HCT116 (cell line): ENCODE measurements around the gene PPFIA2. TPM values are rescaled to one million over a fixed set of nuclear protein-coding genes. Genes with fewer than 3 reads are reported as not detected.

ENCODE experiments used
- ATAC-seq: fragments of 200-7000 bp; cut with Tn5 transposase; 2 replicates; pipeline ENCODE4 v1.9.1; 2020; ENCODE audit warnings: mild to moderate bottlenecking, moderate library complexity
- BruUV-seq: library from RNA; stranded (reverse); fragments of 400-500 nt; replicated peaks from 2 replicates; lab custom pipeline; 2021; lab: Mats Ljungman, UMichigan
- CTCF ChIA-PET: fragments of 300-600 bp; sonication (Branson Sonifier 250); formaldehyde crosslinking; loops from one replicate; lab custom pipeline; 2021; ENCODE audit warnings: antibody characterized with exemption; lab: Charles Lee
- POLR2A ChIA-PET: fragments of 300-600, 350-600 bp; sonication (Branson Sonifier 250); formaldehyde crosslinking; loops from one replicate; lab custom pipeline; 2021; ENCODE audit warnings: antibody characterized with exemption; lab: Charles Lee
- RAD21 ChIA-PET, 2 experiments: fragments of 300-600 bp; sonication (Branson Sonifier 250); formaldehyde crosslinking; loops; one replicate each; lab custom pipeline; 2023; ENCODE audit warnings: low total read pairs in 2 of 2; ENCODE audit not compliant: uncharacterized antibody in 2 of 2, unreplicated experiment in 2 of 2, low non-redundant PET in 1 of 2; lab: Charles Lee
- DNase-seq: peaks from one replicate; pipeline ENCODE4 v3.0.0-alpha.2; 2010; ENCODE audit warnings: low read depth, low spot score
- H2AFZ ChIP-seq: fragments of 200-600 bp; shearing (Covaris generic), sonication (generic); 2 replicates; pipeline ENCODE4 v1.6.1; 2017; ENCODE audit warnings: low read depth, mixed run types, mixed read lengths, antibody characterized with exemption, low read length; ENCODE audit not compliant: poor library complexity, severe bottlenecking
- H3K27ac ChIP-seq: 2 replicates; pipeline ENCODE4 v1.5.1; 2012; ENCODE audit warnings: low read depth, low read length
- H3K27me3 ChIP-seq: fragments of 200-600 bp; sonication (generic); 2 replicates; pipeline ENCODE4 v1.6.1; 2016; ENCODE audit warnings: mixed run types, low read length, mixed read lengths; ENCODE audit not compliant: insufficient read depth
- H3K36me3 ChIP-seq, 2 experiments: fragments of 200-500 bp in 1 of 2; fragments of 200-600 bp in 1 of 2; sonication (Bioruptor generic) in 1 of 2; sonication (generic) in 1 of 2; 2 replicates each; pipeline versions ENCODE4 v1.5.1 to v1.6.1; 2014 to 2016; ENCODE audit warnings: low read length in 2 of 2, inconsistent platforms in 1 of 2, mixed read lengths in 1 of 2, mixed run types in 1 of 2; ENCODE audit not compliant: insufficient read depth in 2 of 2, control insufficient read depth in 1 of 2
- H3K4me1 ChIP-seq, 2 experiments: fragments of 200-600 bp in 1 of 2; sonication (generic) in 1 of 2; 2 replicates each; pipeline versions ENCODE4 v1.5.1 to v1.6.1; 2012 to 2017; ENCODE audit warnings: low read length in 2 of 2, inconsistent platforms in 1 of 2, mild to moderate bottlenecking in 1 of 2, mixed read lengths in 1 of 2, mixed run types in 1 of 2, moderate library complexity in 1 of 2; ENCODE audit not compliant: insufficient read depth in 2 of 2, control insufficient read depth in 1 of 2
- H3K4me2 ChIP-seq: fragments of 200-600 bp; sonication (generic); 2 replicates; pipeline ENCODE4 v1.6.1; 2017; ENCODE audit warnings: mixed run types, low read length, mixed read lengths
- H3K4me3 ChIP-seq, 2 experiments: fragments of 200-600 bp in 1 of 2; sonication (generic) in 1 of 2; replicated peaks in 1 of 2; 2 replicates each; pipeline ENCODE4 v1.5.1; 2011 to 2016; ENCODE audit warnings: low read length in 2 of 2, control low read depth in 1 of 2, low read depth in 1 of 2, mild to moderate bottlenecking in 1 of 2, mixed read lengths in 1 of 2, mixed run types in 1 of 2
- H3K79me2 ChIP-seq: fragments of 200-600 bp; sonication (generic); 2 replicates; pipeline ENCODE4 v1.6.1; 2017; ENCODE audit warnings: mild to moderate bottlenecking, mixed run types, low read length, moderate library complexity, mixed read lengths; ENCODE audit not compliant: insufficient read depth
- H3K9ac ChIP-seq: fragments of 200-600 bp; sonication (generic); 2 replicates; pipeline ENCODE4 v1.6.1; 2016; ENCODE audit warnings: low read length, mixed read lengths
- H3K9me2 ChIP-seq: fragments of 200-600 bp; sonication (generic), shearing (Covaris generic); 2 replicates; pipeline ENCODE4 v1.6.1; 2017; ENCODE audit warnings: mixed run types, mild to moderate bottlenecking, moderate library complexity; ENCODE audit not compliant: insufficient read depth
- H3K9me3 ChIP-seq, 2 experiments: fragments of 200-500 bp in 1 of 2; fragments of 200-600 bp in 1 of 2; sonication (Bioruptor generic) in 1 of 2; sonication (generic) in 1 of 2; 2 replicates each; pipeline ENCODE4 v1.6.1; 2014 to 2017; ENCODE audit warnings: low read length in 2 of 2, mixed read lengths in 2 of 2, inconsistent platforms in 1 of 2, low read depth in 1 of 2, mild to moderate bottlenecking in 1 of 2, mixed run types in 1 of 2, moderate library complexity in 1 of 2; ENCODE audit not compliant: control insufficient read depth in 1 of 2, insufficient read depth in 1 of 2
- H4K20me1 ChIP-seq: fragments of 200-600 bp; sonication (generic), shearing (Covaris generic); 2 replicates; pipeline ENCODE4 v1.6.1; 2017; ENCODE audit warnings: mixed run types, mild to moderate bottlenecking, moderate library complexity; ENCODE audit not compliant: insufficient read depth
- ELF1 ChIP-seq: IDR thresholded peaks from 2 replicates; pipeline ENCODE4 v1.6.1; 2012; ENCODE audit warnings: low read depth, borderline replicate concordance
- RAD21 ChIP-seq: IDR thresholded peaks from 2 replicates; pipeline ENCODE4 v1.6.1; 2012; ENCODE audit warnings: low read depth, mild to moderate bottlenecking
- REST ChIP-seq: IDR thresholded peaks from 2 replicates; pipeline ENCODE4 v1.6.1; 2012; ENCODE audit warnings: low read depth
- SIN3A ChIP-seq: IDR thresholded peaks from 2 replicates; pipeline ENCODE4 v1.6.1; 2012; ENCODE audit warnings: low read depth
- TCF7L2 ChIP-seq: IDR thresholded peaks from 2 replicates; pipeline ENCODE4 v1.7.0; 2011; ENCODE audit warnings: borderline replicate concordance, inconsistent platforms; ENCODE audit not compliant: insufficient read depth, insufficient read length; ENCODE audit errors: extremely low read depth
- intact Hi-C: fragments of 100-400 bp; cut with micrococcal nuclease; formaldehyde crosslinking; loops from 2 replicates; pipeline ENCODE4 v1.10.0; 2022
- total RNA-seq: library from RNA; stranded (reverse); gene quantifications from one replicate; pipeline ENCODE4 v1.2.1, GENCODE V29; 2021; ENCODE audit not compliant: unreplicated experiment

The PPFIA2 gene
- total RNA-seq, 1 experiment from 2014 or later, result not detected

- H3K9ac ChIP-seq, result no peak overlapping the region
- TF ChIP-seq REST, result no peak
- no peak for TF ChIP-seq SIN3A
- TF ChIP-seq, all 23 proteins: peak for 0
- BruUV-seq, result no TSS peak
- Histone ChIP-seq H3K27ac (no peak overlapping the region), H3K79me2 (no peaks in the 10 kb centered on the region), H2AFZ (no peak overlapping the region), H3K9me2 (no peaks in the 10 kb centered on the region), H3K27me3 (no peaks in the 10 kb centered on the region), H3K4me3 (no peak overlapping the region), H3K4me2 (no peak overlapping the region), H4K20me1 (no peaks in the 10 kb centered on the region), H3K9me3 (no peaks in the 10 kb centered on the region), H3K36me3 (no peaks in the 10 kb centered on the region), H3K4me1 (no peaks in the 10 kb centered on the region)
- intact Hi-C loops, result no loop called here
- RAD21 ChIA-PET, result no interaction called here
- POLR2A ChIA-PET, result no interaction called here
- CTCF ChIA-PET, result no interaction called here
- no peak for ATAC-seq
- DNase-seq, result no peak
These were observed 425.3 kb downstream of the PPFIA2 start for GRCh38 chr12:81333812-81334211.

- no peak for DNase-seq
- Histone ChIP-seq H2AFZ (no peak overlapping the region), H3K79me2 (no peaks in the 10 kb centered on the region)
- TF ChIP-seq ELF1, result no peak
- TF ChIP-seq RAD21, result no peak
- no peak for TF ChIP-seq TCF7L2
- TF ChIP-seq REST, result no peak
- TF ChIP-seq, all 23 proteins: peak for 0
- no peak for ATAC-seq
- no peak overlapping the region for H3K4me2 ChIP-seq
- intact Hi-C loops, result no loop called here
- CTCF ChIA-PET, result interaction anchor here (0.9 to 1.1 kb wide), 2 partner anchors 10 to 13 kb away, joined by 3 read pairs; no protein-coding TSS in a partner anchor
- no peak overlapping the region for H3K27ac ChIP-seq
- H3K9me3 ChIP-seq, result no peaks in the 10 kb centered on the region
- H4K20me1 ChIP-seq, result no peaks in the 10 kb centered on the region
- H3K27me3 ChIP-seq, result no peaks in the 10 kb centered on the region
- POLR2A ChIA-PET, result no interaction called here
- no peaks in the 10 kb centered on the region for H3K4me1 ChIP-seq
- no peak overlapping the region for H3K4me3 ChIP-seq
- H3K9ac ChIP-seq, result no peak overlapping the region
- H3K9me2 ChIP-seq, result no peaks in the 10 kb centered on the region
- BruUV-seq, result no TSS peak
- RAD21 ChIA-PET, result no interaction called here
- H3K36me3 ChIP-seq, result no peaks in the 10 kb centered on the region
These were observed 427.1 kb downstream of the PPFIA2 start for GRCh38 chr12:81332054-81332453.
